ENCODE results near the gene LRP6. TPM values are rescaled to one million over a fixed set of nuclear protein-coding genes. Genes with fewer than 3 reads are reported as not detected.

LRP6 gene
- total RNA-seq, 1 donor from 2014 or later = 56.2 TPM

DNA sequence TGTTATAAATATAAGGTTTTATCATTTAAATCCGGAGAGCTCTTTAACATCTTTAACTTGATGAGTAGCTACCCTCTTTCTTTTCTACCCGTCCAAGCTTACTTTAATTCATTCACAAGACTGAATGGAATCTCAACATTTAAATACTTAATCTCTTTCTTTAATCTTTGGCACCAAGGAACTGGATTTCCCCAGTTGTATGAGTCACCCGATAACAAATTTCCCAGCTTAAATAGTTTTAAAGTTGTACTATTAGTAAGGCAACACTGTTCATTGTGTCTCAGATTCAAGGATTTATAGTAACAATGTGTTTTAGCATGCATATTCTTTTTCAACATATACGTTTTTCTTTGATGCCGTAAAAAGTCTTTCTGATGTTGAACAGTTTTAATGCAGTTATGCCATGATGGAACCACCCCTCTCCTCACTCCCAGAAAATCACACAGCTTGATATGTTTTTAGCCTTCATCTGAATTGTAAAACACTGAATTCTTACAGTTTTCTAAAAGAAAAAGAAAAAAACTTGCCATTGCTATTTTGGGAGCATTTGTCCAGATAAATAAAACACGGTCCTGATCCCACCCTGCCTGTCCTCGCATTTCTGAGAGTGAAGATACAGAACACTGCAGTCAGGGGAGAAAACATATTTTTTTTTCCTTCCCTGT is 16.0 kb upstream of the LRP6 start:
- no peak overlapping the region for H3K27ac Mint-ChIP-seq (ENCODE audit: unreplicated experiment)
- H3K4me3 Mint-ChIP-seq = no peak overlapping the region
- no peak for DNase-seq (ENCODE audit: low read depth, low spot score)
- TF ChIP-seq, protein P1, sequence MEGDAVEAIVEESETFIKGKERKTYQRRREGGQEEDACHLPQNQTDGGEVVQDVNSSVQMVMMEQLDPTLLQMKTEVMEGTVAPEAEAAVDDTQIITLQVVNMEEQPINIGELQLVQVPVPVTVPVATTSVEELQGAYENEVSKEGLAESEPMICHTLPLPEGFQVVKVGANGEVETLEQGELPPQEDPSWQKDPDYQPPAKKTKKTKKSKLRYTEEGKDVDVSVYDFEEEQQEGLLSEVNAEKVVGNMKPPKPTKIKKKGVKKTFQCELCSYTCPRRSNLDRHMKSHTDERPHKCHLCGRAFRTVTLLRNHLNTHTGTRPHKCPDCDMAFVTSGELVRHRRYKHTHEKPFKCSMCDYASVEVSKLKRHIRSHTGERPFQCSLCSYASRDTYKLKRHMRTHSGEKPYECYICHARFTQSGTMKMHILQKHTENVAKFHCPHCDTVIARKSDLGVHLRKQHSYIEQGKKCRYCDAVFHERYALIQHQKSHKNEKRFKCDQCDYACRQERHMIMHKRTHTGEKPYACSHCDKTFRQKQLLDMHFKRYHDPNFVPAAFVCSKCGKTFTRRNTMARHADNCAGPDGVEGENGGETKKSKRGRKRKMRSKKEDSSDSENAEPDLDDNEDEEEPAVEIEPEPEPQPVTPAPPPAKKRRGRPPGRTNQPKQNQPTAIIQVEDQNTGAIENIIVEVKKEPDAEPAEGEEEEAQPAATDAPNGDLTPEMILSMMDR (conservative IDR thresholded peaks at IDR 0.05) = no peak
- H3K36me3 Mint-ChIP-seq (ENCODE audit: low read depth) = no peaks in the 10 kb centered on the region
- no peaks in the 10 kb centered on the region for H3K27me3 Mint-ChIP-seq (ENCODE audit: low read depth)
- peaks cover 35% of the 10 kb centered on the region for H3K4me1 Mint-ChIP-seq
- peaks cover under 1% of the 10 kb centered on the region for H3K9me3 Mint-ChIP-seq

DNA sequence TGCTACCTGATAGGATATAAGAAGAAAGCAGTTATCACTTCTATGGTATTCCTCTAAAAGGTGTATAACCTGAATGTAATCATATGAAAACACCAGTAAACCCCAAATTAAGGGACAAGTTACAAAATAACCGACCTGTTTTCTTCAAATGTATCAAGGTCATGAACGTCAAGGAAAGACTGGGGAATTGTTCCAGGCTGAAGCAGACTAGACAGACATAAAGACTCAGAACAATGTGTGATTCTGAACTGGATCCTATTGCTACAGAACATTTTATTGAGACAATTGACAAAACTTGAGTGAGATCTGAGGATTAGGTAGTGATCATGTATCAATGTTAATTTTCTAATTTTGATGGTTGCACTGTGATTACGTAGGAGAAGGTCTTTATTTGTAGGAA is 15.4 kb upstream of the LRP6 start:
- Mint-ChIP-seq H3K4me3 (no peak overlapping the region), H3K4me1 (peaks cover 35% of the 10 kb centered on the region), H3K27me3 (ENCODE audit: low read depth) (no peaks in the 10 kb centered on the region), H3K36me3 (ENCODE audit: low read depth) (peaks cover 3% of the 10 kb centered on the region), H3K9me3 (peaks cover 4% of the 10 kb centered on the region), H3K27ac (ENCODE audit: unreplicated experiment) (no peak overlapping the region)
- TF ChIP-seq, protein P1 (conservative IDR thresholded peaks at IDR 0.05) = no peak
- DNase-seq (ENCODE audit: low read depth, low spot score) = no peak

DNA sequence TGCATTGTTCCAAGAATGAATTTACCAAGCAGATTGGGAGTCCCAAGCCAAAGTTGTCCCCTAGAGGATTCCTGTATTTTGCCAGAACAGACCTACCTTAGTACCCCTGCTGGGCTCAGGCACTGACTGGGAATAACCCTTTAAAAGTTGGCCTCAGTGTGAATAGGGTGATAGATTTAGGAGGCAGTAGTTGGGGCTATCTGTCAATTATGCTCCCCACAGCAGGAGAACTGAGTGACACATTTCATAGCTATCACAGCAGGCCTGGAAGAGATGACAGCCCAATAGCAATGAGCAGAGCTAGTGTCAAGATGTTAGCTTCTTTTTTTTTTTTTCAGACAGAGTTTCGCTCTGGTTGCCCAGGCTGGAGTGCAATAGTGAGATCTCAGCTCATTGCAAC is 14.3 kb upstream of the LRP6 start:
- H3K27ac Mint-ChIP-seq (ENCODE audit: unreplicated experiment) = no peak overlapping the region
- H3K4me3 Mint-ChIP-seq = no peak overlapping the region
- H3K36me3 Mint-ChIP-seq (ENCODE audit: low read depth) = peaks cover 4% of the 10 kb centered on the region
- peaks cover 35% of the 10 kb centered on the region for H3K4me1 Mint-ChIP-seq
- no peak for DNase-seq (ENCODE audit: low read depth, low spot score)
- peaks cover 7% of the 10 kb centered on the region for H3K9me3 Mint-ChIP-seq
- no peaks in the 10 kb centered on the region for H3K27me3 Mint-ChIP-seq (ENCODE audit: low read depth)
- TF ChIP-seq, protein P1 (conservative IDR thresholded peaks at IDR 0.05) = no peak

DNA sequence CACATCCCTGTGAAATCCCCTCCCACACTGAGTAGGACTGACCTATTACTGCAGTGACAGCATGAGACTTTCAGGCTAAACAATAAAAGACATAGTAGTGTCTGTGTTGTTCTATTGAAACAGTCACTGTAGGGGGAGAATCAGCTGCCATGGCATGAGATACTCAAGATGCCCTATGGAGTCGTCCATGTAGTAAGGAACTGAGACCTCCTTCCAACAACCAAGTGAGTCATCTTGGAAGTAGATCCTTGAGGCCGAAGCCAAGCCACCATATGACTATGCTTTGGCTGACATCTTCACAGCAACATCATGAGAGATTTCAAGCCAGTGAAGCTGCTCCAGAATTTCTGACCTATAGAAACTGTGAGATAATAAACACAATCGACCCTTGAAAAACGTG is 12.1 kb upstream of the LRP6 start:
- no peak overlapping the region for H3K27ac Mint-ChIP-seq (ENCODE audit: unreplicated experiment)
- TF ChIP-seq, protein P1 (conservative IDR thresholded peaks at IDR 0.05) = no peak
- no peak overlapping the region for H3K4me3 Mint-ChIP-seq
- no peaks in the 10 kb centered on the region for H3K27me3 Mint-ChIP-seq (ENCODE audit: low read depth)
- H3K4me1 Mint-ChIP-seq = peaks cover 25% of the 10 kb centered on the region
- DNase-seq (ENCODE audit: low read depth, low spot score) = no peak
- peaks cover 8% of the 10 kb centered on the region for H3K36me3 Mint-ChIP-seq (ENCODE audit: low read depth)
- H3K9me3 Mint-ChIP-seq = peaks cover 10% of the 10 kb centered on the region

DNA sequence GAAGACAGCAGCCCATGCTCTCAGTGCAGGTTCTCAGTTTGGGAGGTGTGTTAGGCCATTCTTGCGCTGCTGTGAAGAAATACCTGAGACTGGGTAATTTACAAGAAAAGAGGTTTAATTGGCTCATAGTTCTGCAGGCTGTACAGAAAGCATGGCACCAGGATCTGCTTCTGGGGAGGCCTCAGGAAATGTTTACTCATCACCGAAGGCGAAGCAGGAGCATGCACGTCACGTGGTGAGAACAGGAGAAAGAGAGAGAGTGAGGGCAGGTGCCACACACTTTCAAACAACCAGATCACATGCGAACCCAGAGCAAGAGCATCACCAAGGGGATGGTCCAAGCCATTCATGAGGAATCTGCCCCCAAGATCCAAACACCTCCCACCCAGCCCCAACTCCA is 9.0 kb upstream of the LRP6 start:
- peaks cover 8% of the 10 kb centered on the region for H3K36me3 Mint-ChIP-seq (ENCODE audit: low read depth)
- H3K4me3 Mint-ChIP-seq = no peak overlapping the region
- TF ChIP-seq, protein P1 (conservative IDR thresholded peaks at IDR 0.05) = no peak
- H3K9me3 Mint-ChIP-seq = peaks cover 10% of the 10 kb centered on the region
- peaks cover 20% of the 10 kb centered on the region for H3K4me1 Mint-ChIP-seq
- no peak overlapping the region for H3K27ac Mint-ChIP-seq (ENCODE audit: unreplicated experiment)
- H3K27me3 Mint-ChIP-seq (ENCODE audit: low read depth) = no peaks in the 10 kb centered on the region
- DNase-seq (ENCODE audit: low read depth, low spot score) = no peak
